ENCODE measurements around the gene USP28.
"Not testable (repeated sequence)": the region's sequence is repeated elsewhere in the genome, so short reads cannot be mapped to it uniquely, and the experiment has no call there.

The USP28 gene

DNA sequence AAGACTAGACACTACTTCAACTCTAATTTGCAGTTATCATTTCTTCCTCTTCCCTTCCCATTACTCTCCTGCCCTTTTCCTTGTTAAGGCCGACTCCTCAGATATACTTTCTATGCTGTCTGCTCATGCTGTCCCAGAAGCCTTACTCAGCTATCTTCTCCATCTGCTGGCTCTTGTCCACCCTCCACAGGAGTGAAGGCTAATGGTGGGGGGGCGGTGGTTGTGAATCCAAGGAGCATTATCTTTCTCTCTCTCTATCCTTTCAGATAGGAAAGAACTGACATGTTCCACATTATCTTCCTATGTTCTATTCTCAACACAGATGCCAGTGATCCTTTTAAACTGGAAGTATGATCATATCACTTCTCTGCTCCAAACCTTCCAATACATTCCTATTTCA lies 37.4 kb downstream of the USP28 start:
- DNase-seq (ENCODE audit: low read depth in 2 of 2) = no peak

- no peak for DNase-seq (ENCODE audit: low read depth in 2 of 2)
Observed at GRCh38 chr11:113835306-113835705, 40.1 kb downstream of the USP28 start.

- no peak for DNase-seq (ENCODE audit: low read depth in 2 of 2)
Observed at GRCh38 chr11:113833151-113833550, 42.2 kb downstream of the USP28 start.

DNA sequence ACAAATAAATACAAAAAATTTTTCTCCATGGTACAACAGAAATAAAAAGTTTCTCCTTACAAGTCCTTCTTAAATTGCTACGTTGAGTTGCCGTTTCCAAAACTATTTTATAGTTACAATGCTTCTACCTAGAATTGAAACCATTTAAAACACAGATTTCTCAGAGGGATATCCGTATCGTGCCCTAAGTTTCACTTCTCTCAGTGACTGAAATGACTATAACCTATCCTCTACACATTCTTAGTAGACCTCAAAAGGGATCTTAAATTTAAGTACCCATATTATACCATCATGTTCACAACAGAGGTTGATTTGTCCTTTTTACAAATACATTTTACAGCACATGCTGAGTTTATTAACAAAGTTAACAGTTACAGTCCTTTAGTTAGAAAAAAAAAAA lies 44.1 kb downstream of the USP28 start:
- no peak for DNase-seq (ENCODE audit: low read depth in 2 of 2)

DNA sequence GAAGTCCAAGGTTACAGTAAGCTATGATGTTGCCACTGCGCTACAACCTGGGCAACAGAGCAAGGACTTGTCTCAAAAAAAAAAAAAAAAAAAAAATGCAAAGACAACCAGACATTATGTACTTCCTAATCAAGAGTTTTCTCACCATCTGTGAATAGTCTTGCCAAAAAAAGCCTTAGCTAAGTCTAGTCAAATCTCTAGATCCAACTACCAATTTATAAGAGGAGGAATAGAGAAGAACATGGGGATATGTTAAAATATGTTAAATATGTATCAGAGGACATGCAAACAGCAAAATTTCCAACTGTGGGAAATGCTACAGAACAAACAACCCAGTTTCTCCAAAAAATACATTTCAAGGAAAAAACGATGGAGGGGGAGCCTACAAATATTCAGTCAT lies 45.6 kb downstream of the USP28 start:
- no peak for DNase-seq (ENCODE audit: low read depth in 2 of 2)

GRCh38 chr11:113828191-113828590 lies 47.2 kb downstream of the USP28 start:
- DNase-seq (ENCODE audit: low read depth in 2 of 2) = no peak

- no peak for DNase-seq (ENCODE audit: low read depth in 2 of 2)
Observed at GRCh38 chr11:113827477-113827876, 47.9 kb downstream of the USP28 start.

- no peak for DNase-seq (ENCODE audit: low read depth in 2 of 2)
Observed at GRCh38 chr11:113818426-113818825, 56.9 kb downstream of the USP28 start.

GRCh38 chr11:113817626-113818025 lies 57.7 kb downstream of the USP28 start:
- no peak for DNase-seq (ENCODE audit: low read depth in 2 of 2)

DNA sequence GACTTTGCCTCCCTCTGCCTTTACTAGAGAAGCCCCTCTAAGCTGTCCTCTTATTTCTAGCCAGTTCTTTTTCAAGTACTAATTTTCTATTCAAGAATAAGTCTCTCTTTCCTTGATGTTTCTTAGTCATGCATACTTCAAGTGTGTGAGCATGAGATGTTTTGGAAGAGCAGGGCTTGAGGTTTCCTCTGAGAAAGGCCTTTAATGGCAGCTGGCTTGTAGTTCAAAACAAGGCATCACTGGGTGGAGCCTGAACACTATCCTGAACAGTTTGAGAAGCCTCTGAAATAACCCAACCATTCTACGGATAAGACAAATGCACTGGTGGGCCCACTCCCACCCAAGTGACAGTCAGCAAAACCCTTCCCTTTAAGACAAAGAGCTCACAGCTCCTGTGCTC lies 58.2 kb downstream of the USP28 start:
- DNase-seq (ENCODE audit: low read depth in 2 of 2) = no peak

DNA sequence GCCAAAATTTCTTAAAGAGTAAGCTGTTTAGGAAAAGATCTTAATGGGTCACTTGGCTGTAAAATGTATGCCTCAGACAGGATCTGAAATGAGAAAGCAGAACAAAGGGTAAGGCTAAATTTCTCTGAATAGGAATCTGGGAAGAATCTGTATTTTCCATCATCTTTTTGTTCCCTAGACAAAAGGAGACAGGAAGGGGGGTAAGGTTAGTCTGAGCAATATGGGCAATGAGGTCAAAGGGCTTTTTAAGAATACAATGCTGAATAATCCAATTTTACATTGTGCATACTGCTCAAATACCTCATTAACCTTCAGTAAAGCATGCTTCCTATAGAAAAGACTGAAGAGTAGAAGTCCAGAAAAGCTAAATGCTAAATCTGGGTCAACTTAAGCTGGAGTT lies 61.2 kb downstream of the USP28 start:
- DNase-seq (ENCODE audit: low read depth in 2 of 2) = no peak

GRCh38 chr11:113808931-113809330 lies 66.4 kb downstream of the USP28 start:
- DNase-seq (ENCODE audit: low read depth in 2 of 2) = no peak

GRCh38 chr11:113806406-113806805 lies 69.0 kb downstream of the USP28 start:
- DNase-seq (ENCODE audit: low read depth in 2 of 2) = no peak

- no peak for DNase-seq (ENCODE audit: low read depth in 2 of 2)
Observed at GRCh38 chr11:113805640-113806039, 69.7 kb downstream of the USP28 start.

GRCh38 chr11:113802621-113803020 lies 72.8 kb downstream of the USP28 start:
- DNase-seq (ENCODE audit: low read depth in 2 of 2) = no peak

DNA sequence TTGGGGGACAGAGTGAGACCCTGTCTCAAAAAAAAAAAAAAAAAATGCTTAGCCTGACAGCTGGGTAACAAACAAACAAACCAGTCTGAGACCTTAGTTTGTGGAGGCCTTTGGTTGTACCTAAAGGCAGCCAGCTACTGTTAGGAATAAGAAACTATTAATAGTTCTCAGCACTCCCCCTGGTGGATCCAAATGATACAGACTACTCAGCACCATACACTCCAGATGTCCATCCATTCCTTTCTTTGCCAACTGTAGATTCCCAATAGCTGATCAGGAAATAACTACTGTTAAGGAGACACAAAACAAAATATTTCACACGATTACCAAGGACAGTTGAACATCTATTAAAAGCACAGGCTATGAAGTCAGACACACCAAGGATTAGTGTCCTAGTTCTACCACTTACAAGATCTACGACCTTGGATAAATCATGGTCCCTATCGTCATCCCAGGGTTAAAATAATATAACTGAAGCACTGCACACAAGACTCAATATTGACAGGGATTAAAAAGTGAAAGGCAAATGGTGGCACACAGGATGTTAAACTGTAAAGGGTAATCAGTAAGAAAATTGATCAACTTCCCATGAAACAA lies 78.6 kb downstream of the USP28 start:
- no peak for DNase-seq (ENCODE audit: low read depth in 2 of 2)

- DNase-seq (ENCODE audit: low read depth in 2 of 2) = no peak
Observed at GRCh38 chr11:113789675-113790320, 85.6 kb downstream of the USP28 start.

- DNase-seq (ENCODE audit: low read depth in 2 of 2) = not testable (repeated sequence)
Observed at GRCh38 chr11:113789016-113789415, 86.4 kb downstream of the USP28 start.

GRCh38 chr11:113782134-113782533 lies 93.2 kb downstream of the USP28 start:
- DNase-seq (ENCODE audit: low read depth in 2 of 2) = no peak

GRCh38 chr11:113781682-113782081 lies 93.7 kb downstream of the USP28 start:
- DNase-seq (ENCODE audit: low read depth in 2 of 2) = no peak

DNA sequence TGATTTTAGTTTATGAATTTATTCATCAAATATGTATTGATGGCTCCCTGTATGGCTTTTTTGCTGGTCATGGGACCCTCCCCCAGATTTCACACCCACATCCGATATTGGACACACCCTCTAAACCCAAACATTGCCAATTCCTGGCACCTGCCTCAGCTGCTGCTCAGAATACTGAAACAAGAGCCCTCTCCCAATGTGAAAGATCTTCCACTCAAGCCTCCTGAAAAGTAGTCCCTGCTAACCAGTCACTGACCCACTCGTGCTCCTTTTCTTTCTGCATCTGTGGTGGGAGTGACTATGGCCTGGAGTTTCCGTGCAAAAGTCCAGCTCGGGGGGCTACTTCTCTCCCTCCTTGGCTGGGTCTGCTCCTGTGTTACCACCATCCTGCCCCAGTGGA lies 95.9 kb downstream of the USP28 start, which contains the start of gene CLDN25:
TSS of gene CLDN25 (plus strand) at position 301 of the 400 bp plus-strand sequence. CDS start at position 301, 0 bp downstream.
- DNase-seq (ENCODE audit: low read depth in 2 of 2) = no peak

GRCh38 chr11:113778111-113778910 lies 97.1 kb downstream of the USP28 start:
- no peak for DNase-seq (ENCODE audit: low read depth in 2 of 2)

DNA sequence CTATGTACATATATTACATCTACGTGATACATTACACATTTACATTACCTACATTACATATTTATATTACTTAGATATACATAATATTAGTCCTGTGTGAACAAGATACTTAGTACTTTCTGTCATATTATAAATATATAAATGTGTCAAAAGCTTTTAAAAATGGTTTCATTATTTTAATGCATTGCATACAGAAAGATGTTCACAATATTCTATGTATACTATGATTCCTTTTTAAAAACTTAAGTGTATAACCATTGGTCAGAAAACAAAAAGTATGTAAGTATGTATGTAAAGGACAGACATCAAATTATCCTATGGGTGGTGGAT lies 101.2 kb downstream of the USP28 start:
- DNase-seq (ENCODE audit: low read depth in 2 of 2) = no peak

All from stimulated activated CD8-positive, alpha-beta memory T cell treated with anti-CD3 and anti-CD28 coated beads, Interleukin-7, amount 100 ng/mL, for 4 hours (primary cell).